ENCODE data around the gene LRIT1.
"Not testable (repeated sequence)": the region's sequence is repeated elsewhere in the genome, so short reads cannot be mapped to it uniquely, and the experiment has no call there.

The LRIT1 gene, protein sequence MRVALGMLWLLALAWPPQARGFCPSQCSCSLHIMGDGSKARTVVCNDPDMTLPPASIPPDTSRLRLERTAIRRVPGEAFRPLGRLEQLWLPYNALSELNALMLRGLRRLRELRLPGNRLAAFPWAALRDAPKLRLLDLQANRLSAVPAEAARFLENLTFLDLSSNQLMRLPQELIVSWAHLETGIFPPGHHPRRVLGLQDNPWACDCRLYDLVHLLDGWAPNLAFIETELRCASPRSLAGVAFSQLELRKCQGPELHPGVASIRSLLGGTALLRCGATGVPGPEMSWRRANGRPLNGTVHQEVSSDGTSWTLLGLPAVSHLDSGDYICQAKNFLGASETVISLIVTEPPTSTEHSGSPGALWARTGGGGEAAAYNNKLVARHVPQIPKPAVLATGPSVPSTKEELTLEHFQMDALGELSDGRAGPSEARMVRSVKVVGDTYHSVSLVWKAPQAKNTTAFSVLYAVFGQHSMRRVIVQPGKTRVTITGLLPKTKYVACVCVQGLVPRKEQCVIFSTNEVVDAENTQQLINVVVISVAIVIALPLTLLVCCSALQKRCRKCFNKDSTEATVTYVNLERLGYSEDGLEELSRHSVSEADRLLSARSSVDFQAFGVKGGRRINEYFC

DNA sequence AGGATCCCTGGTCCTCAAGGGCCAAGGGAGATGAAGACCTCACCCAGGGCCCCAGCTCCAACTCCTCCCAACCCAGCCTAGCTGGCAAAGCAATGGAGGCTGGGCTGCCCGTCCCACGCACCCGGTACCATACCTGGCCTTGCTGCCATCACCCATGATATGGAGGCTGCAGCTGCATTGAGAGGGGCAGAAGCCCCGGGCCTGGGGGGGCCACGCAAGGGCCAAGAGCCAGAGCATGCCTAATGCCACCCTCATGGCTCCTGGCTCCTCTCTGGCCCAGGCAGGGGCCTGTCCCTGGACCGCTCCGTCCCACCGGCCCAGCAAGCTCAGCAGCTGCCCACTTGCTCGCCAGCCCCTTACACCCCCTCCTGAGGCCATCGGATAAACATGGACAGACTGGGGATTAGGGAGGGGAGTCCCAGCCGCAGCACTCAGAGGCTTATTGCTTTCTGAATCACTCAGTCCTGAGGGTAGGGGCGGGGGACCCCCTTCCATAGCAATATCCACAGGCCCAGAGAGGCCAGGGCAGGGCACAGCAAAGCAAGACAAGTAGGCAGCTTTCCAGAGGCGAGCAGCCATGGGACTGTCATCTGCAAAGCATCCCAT is at the start of gene LRIT1:
LRIT1 (minus strand) TSS at position 362 of the 606 bp plus-strand sequence; CDS start at position 255, 107 bp downstream.
- TF ChIP-seq, protein P1, sequence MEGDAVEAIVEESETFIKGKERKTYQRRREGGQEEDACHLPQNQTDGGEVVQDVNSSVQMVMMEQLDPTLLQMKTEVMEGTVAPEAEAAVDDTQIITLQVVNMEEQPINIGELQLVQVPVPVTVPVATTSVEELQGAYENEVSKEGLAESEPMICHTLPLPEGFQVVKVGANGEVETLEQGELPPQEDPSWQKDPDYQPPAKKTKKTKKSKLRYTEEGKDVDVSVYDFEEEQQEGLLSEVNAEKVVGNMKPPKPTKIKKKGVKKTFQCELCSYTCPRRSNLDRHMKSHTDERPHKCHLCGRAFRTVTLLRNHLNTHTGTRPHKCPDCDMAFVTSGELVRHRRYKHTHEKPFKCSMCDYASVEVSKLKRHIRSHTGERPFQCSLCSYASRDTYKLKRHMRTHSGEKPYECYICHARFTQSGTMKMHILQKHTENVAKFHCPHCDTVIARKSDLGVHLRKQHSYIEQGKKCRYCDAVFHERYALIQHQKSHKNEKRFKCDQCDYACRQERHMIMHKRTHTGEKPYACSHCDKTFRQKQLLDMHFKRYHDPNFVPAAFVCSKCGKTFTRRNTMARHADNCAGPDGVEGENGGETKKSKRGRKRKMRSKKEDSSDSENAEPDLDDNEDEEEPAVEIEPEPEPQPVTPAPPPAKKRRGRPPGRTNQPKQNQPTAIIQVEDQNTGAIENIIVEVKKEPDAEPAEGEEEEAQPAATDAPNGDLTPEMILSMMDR (IDR thresholded peaks at IDR 0.05; ENCODE audit: insufficient read depth, low read depth, low read length, missing control alignments) = no peak
- DNase-seq (ENCODE audit: low read depth) = no peak
- H3K4me3 ChIP-seq (ENCODE audit: low read length) = no peak within 1 kb of the TSS

DNA sequence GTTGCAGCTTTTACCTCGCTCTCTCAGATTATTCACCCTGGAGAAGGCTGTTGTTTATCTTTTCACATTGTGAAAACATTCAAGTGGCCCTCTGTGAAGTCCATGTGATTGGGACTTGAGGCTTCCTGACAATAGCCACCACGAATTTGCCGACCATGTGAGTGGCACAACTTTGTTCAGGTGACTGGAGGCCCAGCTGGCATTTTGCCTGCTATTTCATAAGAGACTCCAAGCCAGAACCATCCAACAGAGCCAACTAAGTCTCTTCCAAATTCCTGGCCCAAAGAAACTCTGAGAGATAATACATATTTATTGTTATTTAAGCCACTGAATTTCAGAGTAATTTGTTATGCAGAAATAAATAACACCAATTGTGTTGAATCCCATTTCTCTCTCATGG is 48.9 kb upstream of the LRIT1 start:
- no peak overlapping the region for H3K4me3 ChIP-seq (ENCODE audit: low read length)
- TF ChIP-seq, protein P1 (IDR thresholded peaks at IDR 0.05; ENCODE audit: insufficient read depth, low read depth, low read length, missing control alignments) = no peak
- no peak for DNase-seq (ENCODE audit: low read depth)

DNA sequence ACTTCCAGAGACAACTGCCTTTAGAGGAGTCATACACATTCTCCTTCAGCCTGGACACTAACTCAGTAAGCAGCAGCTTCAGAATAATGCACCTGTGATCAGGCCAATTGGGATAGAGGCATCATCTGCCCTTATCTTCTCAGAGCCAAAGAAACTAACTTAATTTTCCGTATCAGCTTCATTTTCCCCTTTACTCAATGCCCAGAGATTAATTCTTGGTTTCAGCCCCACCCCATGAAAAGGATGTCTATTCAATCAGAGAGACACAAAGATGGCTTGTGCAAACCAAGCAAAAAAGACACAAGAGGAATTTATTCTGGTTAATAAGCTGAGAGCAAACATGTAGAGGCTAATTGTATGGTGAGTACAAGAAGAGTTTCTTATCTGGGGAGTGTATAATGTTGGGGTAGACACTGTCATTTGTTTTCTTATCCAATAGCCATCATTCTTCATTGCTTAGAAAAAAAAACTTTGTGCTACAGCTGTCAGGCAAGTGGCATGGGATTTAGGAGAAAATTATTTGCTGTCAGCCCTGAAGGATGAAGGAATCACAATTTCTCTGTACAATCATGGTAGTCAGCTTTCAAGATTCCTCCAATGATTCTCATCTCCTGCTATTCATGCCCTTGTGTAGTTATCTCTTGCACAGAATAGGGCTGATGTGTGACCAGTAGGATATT is 48.3 kb upstream of the LRIT1 start:
- no peak overlapping the region for H3K4me3 ChIP-seq (ENCODE audit: low read length)
- TF ChIP-seq, protein P1 (IDR thresholded peaks at IDR 0.05; ENCODE audit: insufficient read depth, low read depth, low read length, missing control alignments) = no peak
- no peak for DNase-seq (ENCODE audit: low read depth)

DNA sequence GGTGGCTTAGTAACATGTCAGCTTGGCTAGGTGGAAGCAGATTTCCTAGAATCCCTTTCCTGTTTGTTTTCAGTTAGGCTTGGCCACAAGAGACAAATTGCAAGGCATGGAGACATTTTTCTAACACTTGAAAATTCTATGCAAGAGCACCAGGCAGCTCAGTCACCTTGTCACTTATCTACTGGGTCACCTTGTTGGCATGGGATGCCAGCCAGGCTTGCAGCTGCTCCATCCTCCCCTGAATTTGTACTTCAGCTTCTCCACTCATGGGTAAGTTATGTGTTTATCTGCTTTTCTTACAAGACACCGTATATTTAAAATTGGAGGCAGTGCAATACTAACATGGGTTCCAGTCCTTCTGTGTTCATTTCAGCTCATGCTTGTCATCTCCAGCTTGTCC is 46.8 kb upstream of the LRIT1 start:
- TF ChIP-seq, protein P1 (IDR thresholded peaks at IDR 0.05; ENCODE audit: insufficient read depth, low read depth, low read length, missing control alignments) = no peak
- no peak for DNase-seq (ENCODE audit: low read depth)
- H3K4me3 ChIP-seq (ENCODE audit: low read length) = no peak overlapping the region

DNA sequence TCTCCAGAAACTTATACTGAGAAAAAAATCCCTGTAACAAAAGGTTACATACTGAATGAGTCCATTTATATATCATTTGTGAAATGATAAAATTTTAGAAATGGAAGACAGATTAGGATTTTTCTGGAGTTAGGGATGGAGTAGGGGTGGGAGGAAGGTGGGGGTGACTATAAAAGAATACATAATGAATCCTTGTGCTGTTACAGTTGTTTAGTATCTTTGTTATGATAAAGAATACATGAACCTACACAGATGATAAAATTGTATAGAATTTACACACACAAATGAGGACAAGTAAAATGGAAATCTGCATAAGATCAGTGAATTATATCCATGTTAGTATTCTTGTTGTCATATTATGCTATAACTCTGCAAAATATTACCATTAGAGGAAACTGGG is 45.3 kb upstream of the LRIT1 start:
- H3K4me3 ChIP-seq (ENCODE audit: low read length) = no peak overlapping the region
- TF ChIP-seq, protein P1 (IDR thresholded peaks at IDR 0.05; ENCODE audit: insufficient read depth, low read depth, low read length, missing control alignments) = no peak
- DNase-seq (ENCODE audit: low read depth) = no peak

DNA sequence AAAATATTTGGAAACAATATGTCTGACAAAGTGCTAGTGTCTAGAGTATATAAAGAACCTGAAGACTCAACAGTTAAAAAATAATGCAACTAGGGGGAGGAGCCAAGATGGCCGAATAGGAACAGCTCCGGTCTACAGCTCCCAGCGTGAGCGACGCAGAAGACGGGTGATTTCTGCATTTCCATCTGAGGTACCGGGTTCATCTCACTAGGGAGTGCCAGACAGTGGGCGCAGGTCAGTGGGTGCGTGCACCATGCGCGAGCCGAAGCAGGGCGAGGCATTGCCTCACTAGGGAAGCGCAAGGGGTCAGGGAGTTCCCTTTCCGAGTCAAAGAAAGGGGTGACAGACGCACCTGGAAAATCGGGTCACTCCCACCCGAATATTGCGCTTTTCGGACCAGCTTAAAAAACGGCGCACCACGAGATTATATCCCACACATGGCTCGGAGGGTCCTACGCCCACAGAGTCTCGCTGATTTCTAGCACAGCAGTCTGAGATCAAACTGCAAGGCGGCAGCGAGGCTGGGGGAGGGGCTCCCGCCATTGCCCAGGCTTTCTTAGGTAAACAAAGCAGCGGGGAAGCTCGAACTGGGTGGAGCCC is 38.6 kb upstream of the LRIT1 start:
- H3K4me3 ChIP-seq (ENCODE audit: low read length); DNase-seq (ENCODE audit: low read depth): not testable (repeated sequence)

DNA sequence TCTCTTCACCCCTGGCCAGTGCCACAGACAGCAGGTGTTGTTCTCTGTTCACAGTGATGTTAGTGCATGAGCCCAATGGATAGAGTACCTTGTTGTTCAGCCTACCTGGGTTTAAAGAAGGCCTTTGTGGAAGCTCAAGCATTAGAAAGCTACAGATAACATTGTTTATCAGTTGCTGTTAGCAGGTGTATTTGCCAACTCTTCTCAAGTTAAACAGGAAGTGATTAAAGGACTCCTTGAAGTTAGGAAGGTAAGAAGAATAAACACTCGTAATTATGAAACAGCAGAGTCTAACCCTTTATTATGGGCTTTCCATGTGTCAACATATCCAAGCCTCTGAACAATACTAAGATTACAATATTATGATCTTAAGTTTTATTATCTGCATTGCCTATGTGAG is 29.4 kb upstream of the LRIT1 start:
- no peak overlapping the region for H3K4me3 ChIP-seq (ENCODE audit: low read length)
- DNase-seq (ENCODE audit: low read depth) = no peak
- TF ChIP-seq, protein P1 (IDR thresholded peaks at IDR 0.05; ENCODE audit: insufficient read depth, low read depth, low read length, missing control alignments) = no peak

Measured in epithelial cell of esophagus (primary cell).